ENCODE measurements around the gene DCAKD.

DNA sequence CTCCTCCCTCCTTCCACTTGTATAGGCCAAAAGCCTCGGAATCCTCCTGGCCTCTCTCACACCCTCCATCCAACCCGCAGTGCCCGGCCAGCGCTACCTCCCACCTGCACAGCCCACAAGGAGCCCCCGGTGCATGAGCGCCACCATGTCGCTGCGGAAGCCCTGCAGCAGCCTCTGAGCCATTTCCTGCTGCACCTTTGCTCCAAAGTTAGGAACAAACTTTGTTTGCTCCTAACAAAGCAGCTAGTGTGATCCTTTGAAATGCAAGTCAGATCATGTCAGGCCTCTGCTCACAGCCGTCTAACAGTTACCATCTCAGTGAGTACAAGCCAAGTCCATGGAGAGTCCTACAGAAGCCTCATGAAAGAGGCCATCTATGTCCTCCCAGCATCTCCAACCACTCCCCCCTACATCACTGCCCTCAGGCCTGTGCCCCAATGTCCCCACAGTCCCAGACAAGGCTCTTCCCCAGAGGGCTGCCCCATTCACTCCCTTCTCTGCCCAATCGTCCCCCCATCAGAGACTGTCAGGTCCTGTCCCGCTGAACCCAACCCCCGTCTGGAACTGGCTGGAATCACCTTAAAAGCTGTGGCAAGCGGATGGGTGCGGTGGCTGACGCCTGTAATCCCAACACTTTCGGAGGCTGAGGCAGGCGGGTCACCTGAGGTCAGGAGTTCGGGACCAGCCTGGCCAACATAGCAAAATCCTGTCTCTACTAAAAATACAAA lies 7.5 kb downstream of the DCAKD start:
- TF ChIP-seq EP300 (IDR thresholded peaks at IDR 0.05; ENCODE audit: low read depth) = no peak
- TF ChIP-seq, protein P1, sequence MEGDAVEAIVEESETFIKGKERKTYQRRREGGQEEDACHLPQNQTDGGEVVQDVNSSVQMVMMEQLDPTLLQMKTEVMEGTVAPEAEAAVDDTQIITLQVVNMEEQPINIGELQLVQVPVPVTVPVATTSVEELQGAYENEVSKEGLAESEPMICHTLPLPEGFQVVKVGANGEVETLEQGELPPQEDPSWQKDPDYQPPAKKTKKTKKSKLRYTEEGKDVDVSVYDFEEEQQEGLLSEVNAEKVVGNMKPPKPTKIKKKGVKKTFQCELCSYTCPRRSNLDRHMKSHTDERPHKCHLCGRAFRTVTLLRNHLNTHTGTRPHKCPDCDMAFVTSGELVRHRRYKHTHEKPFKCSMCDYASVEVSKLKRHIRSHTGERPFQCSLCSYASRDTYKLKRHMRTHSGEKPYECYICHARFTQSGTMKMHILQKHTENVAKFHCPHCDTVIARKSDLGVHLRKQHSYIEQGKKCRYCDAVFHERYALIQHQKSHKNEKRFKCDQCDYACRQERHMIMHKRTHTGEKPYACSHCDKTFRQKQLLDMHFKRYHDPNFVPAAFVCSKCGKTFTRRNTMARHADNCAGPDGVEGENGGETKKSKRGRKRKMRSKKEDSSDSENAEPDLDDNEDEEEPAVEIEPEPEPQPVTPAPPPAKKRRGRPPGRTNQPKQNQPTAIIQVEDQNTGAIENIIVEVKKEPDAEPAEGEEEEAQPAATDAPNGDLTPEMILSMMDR (IDR thresholded peaks at IDR 0.05) = no peak
